Heart right ventricle (tissue), 16 donors: Measurements from ENCODE around the gene ZMIZ1. TPM values are rescaled to one million over a fixed set of nuclear protein-coding genes. Genes with fewer than 3 reads are reported as not detected.

Source experiments
- ATAC-seq, 8 donors: fragments of 200-7000 bp; cut with Tn5 transposase; one replicate each; pipeline ENCODE4 v1.9.1; 2020; ENCODE audit warnings: mild to moderate bottlenecking in 8 of 8, moderate library complexity in 8 of 8, moderate number of reproducible peaks in 1 of 8
- DNase-seq, 2 donors: peaks; one replicate each; pipeline ENCODE4 v3.0.0-alpha.2; 2020
- H3K27ac ChIP-seq, 10 donors: fragments of 200-600 bp; sonication (generic) in 2 of 10; one replicate each; pipeline versions ENCODE4 v1.5.0 to v1.8.0; 2020 to 2022; ENCODE audit warnings: mild to moderate bottlenecking in 3 of 10
- H3K27me3 ChIP-seq, 7 donors: fragments of 200-600 bp; one replicate each; pipeline ENCODE4 v1.8.0; 2021 to 2022; ENCODE audit warnings: mild to moderate bottlenecking in 2 of 7
- H3K36me3 ChIP-seq, 9 donors: fragments of 200-600 bp; sonication (generic) in 1 of 9; one replicate each; pipeline versions ENCODE4 v1.5.0 to v1.8.0; 2020 to 2022; ENCODE audit warnings: mild to moderate bottlenecking in 2 of 9
- H3K4me1 ChIP-seq, 9 donors: fragments of 200-600 bp; sonication (generic) in 1 of 9; one replicate each; pipeline versions ENCODE4 v1.5.0 to v1.8.0; 2020 to 2022; ENCODE audit warnings: mild to moderate bottlenecking in 4 of 9
- H3K4me3 ChIP-seq, 10 donors: fragments of 200-600 bp; sonication (generic) in 2 of 10; one replicate each; pipeline versions ENCODE4 v1.5.0 to v1.8.0; 2020 to 2022; ENCODE audit warnings: mild to moderate bottlenecking in 7 of 10, moderate library complexity in 2 of 10
- H3K9me3 ChIP-seq, 11 donors: fragments of 200-600 bp in 10 of 11; sonication (generic) in 2 of 11; one replicate each; pipeline versions ENCODE4 v1.5.0 to v1.8.0; 2013 to 2022; ENCODE audit warnings: mild to moderate bottlenecking in 2 of 11, control low read depth in 1 of 11, moderate library complexity in 1 of 11
- CTCF ChIP-seq, 9 donors: fragments of 200-600 bp; sonication (generic) in 2 of 9; IDR thresholded peaks; one replicate each; pipeline versions ENCODE4 v1.5.0 to v1.8.0; 2021 to 2022; ENCODE audit warnings: antibody characterized with exemption in 9 of 9, mild to moderate bottlenecking in 5 of 9, moderate library complexity in 1 of 9
- WGBS, 2 donors: extraction: QIAGEN DNeasy Blood & Tissue Kit; methylation state at CpG; one replicate each; pipeline ENCODE4 v1.1.7; 2013; ENCODE audit warnings: inconsistent platforms in 1 of 2; 5-methylcytosine and 5-hydroxymethylcytosine counted together
- intact Hi-C, 10 donors: fragments of 100-400 bp; cut with DNase I; formaldehyde crosslinking; loops; one replicate each; pipeline versions ENCODE4 v1.11.1 to v1.14.2; 2022
- polyA plus RNA-seq, 2 donors: library from polyadenylated mRNA; stranded (reverse); fragments of 200-250 nt; gene quantifications; one replicate each; pipeline ENCODE4 v1.2.3, GENCODE V29; 2013
- total RNA-seq, 10 donors: library from RNA; stranded (reverse); fragmentation: NEBNext Ultra II Directional in 3 of 10; extraction: Animal tissue kit (Norgen Biotek cat#: 25700) in 3 of 10; gene quantifications; one replicate each; pipeline versions ENCODE4 v1.2.1 to v1.2.4, GENCODE V29; 2021 to 2023
- donor health status: Arrhythmogenic right ventricular cardiomyopathy.
- donor health status: ischemic (EF 13 %, LVEDD 7.1; RV severe dilation, severe dysfunction).
- donor health status: healthy with polysubstance abuse.
- donor health status: DM: no; HTN: yes; CAD: no.
- donor health status: DM: no; HTN: no; CAD: no.
- donor health status: ischemic (EF 25% LVEDD 6.9; RV normal size, moderate dysfunction).
- donor health status: ischemic (EF 25% LVEDD 5.7; RV mildly dilated, moderate dysfunction).
- donor health status: healthy.
- donor health status: DM: yes; HTN: yes; CAD: no.
- donor health status: Ischemic cardiomyopathy.
- donor health status: ischemic (EF 35%, LVEDD 5.7; RV mildly dilated, moderate dysfunction).
- donor health status: nonischemic (EF 11% LVEDD 7.7; RV severe dilation, severe dysfunction).
- donor health status: DM: yes; HTN: yes; CAD: no.
- donor health status: PGD.
- donor health status: ischemic (EF 29% LVEDD 5.4; RV normal size, mild dysfunction).
- donor health status: nonischemic (EF 23%, LVEDD 6.1; RV moderate dilation, normal function).

ZMIZ1 gene
- total and polyA plus RNA-seq, 12 donors = 24.2 to 61.5 (median 49.8) TPM

- peak overlapping the region in 7 of 10 donors; percentile 53 to 88 (median 71) for H3K27ac ChIP-seq
- ATAC-seq = peak in 7 of 8 donors; percentile 25 to 83 (median 74)
- peak overlapping the region in 2 of 10 donors; percentile 24 to 33 for H3K4me3 ChIP-seq
- WGBS, 2 donors = 28 to 29% methylated on average over 13 of the region's 13 CpGs
- intact Hi-C loops = loop anchor here in 1 of 10 donors (5.0 kb wide), 1 partner anchor 1586 kb away; no protein-coding TSS in a partner anchor
- H3K4me1 ChIP-seq = peaks cover 4 to 51% (median 13%) of the 10 kb centered on the region in 9 donors
- peak in 1 of 2 donors; percentile 64 for DNase-seq
- no peak for TF ChIP-seq CTCF (IDR thresholded peaks at IDR 0.05)
- no peaks in the 10 kb centered on the region for H3K9me3 ChIP-seq
- no peaks in the 10 kb centered on the region for H3K36me3 ChIP-seq
- H3K27me3 ChIP-seq = no peaks in the 10 kb centered on the region
These were observed 45.3 kb upstream of the ZMIZ1 start for GRCh38 chr10:79023240-79024162.

GRCh38 chr10:79024296-79024695, 44.5 kb upstream of the ZMIZ1 start:
- Histone ChIP-seq H3K27ac (peak overlapping the region in 4 of 10 donors; percentile 71 to 88 (median 82)), H3K4me3 (no peak overlapping the region), H3K4me1 (peaks cover 4 to 43% (median 12%) of the 10 kb centered on the region in 9 donors), H3K36me3 (no peaks in the 10 kb centered on the region), H3K9me3 (no peaks in the 10 kb centered on the region), H3K27me3 (no peaks in the 10 kb centered on the region)
- ATAC-seq = no peak
- DNase-seq = no peak
- TF ChIP-seq CTCF (IDR thresholded peaks at IDR 0.05) = no peak
- 70 to 85% methylated on average over 6 of the region's 6 CpGs for WGBS, 2 donors
- intact Hi-C loops = loop anchor here in 1 of 10 donors (5.0 kb wide), 1 partner anchor 1587 kb away; no protein-coding TSS in a partner anchor

GRCh38 chr10:79024720-79025198, 44.0 kb upstream of the ZMIZ1 start:
- ATAC-seq (no peak), DNase-seq (no peak)
- Histone ChIP-seq H3K4me1 (peaks cover 4 to 40% (median 12%) of the 10 kb centered on the region in 9 donors), H3K27ac (peak overlapping the region in 4 of 10 donors; percentile 71 to 88 (median 82)), H3K36me3 (no peaks in the 10 kb centered on the region), H3K4me3 (no peak overlapping the region), H3K9me3 (no peaks in the 10 kb centered on the region), H3K27me3 (no peaks in the 10 kb centered on the region)
- TF ChIP-seq CTCF (IDR thresholded peaks at IDR 0.05) = no peak
- intact Hi-C loops = loop anchor here in 1 of 10 donors (5.0 kb wide), 1 partner anchor 1587 kb away; no protein-coding TSS in a partner anchor
- 75 to 79% methylated on average over 5 of the region's 5 CpGs for WGBS, 2 donors

GRCh38 chr10:79025199-79025832, 43.5 kb upstream of the ZMIZ1 start:
- ATAC-seq (peak in 6 of 8 donors; percentile 31 to 69 (median 51)), DNase-seq (peak in 1 of 2 donors; percentile 25)
- Histone ChIP-seq H3K36me3 (no peaks in the 10 kb centered on the region), H3K9me3 (no peaks in the 10 kb centered on the region), H3K4me3 (no peak overlapping the region), H3K4me1 (peaks cover 4 to 34% (median 12%) of the 10 kb centered on the region in 9 donors), H3K27me3 (no peaks in the 10 kb centered on the region), H3K27ac (peak overlapping the region in 3 of 10 donors; percentile 79 to 88 (median 86))
- intact Hi-C loops = no loop called here
- no peak for TF ChIP-seq CTCF (IDR thresholded peaks at IDR 0.05)
- 43 to 56% methylated on average over 22 of the region's 22 CpGs for WGBS, 2 donors
